SU-DHL-6 (cell line): Measurements from ENCODE around the gene OR11H7.
"Not testable (repeated sequence)": the region's sequence is repeated elsewhere in the genome, so short reads cannot be mapped to it uniquely, and the experiment has no call there.

Source experiments
- H2AFZ ChIP-seq: fragments of 200-600 bp; sonication (generic); 2 replicates; pipeline ENCODE4 v1.6.1; 2014; ENCODE audit warnings: low read depth, mild to moderate bottlenecking, moderate library complexity, mixed read lengths, antibody characterized with exemption, low read length; ENCODE audit not compliant: severe bottlenecking
- H3F3A ChIP-seq: fragments of 200-600 bp; shearing (Covaris generic); 2 replicates; pipeline ENCODE4 v1.6.0; 2016; ENCODE audit warnings: antibody characterized with exemption, mild to moderate bottlenecking; ENCODE audit not compliant: insufficient read depth
- H3K27ac ChIP-seq: fragments of 200-600 bp; sonication (generic); 2 replicates; pipeline ENCODE4 v1.5.1; 2016; ENCODE audit warnings: low read depth, mild to moderate bottlenecking, low read length, moderate library complexity, mixed read lengths
- H3K27me3 ChIP-seq: fragments of 200-600 bp; sonication (generic), shearing (Covaris generic); 2 replicates; pipeline ENCODE4 v1.6.0; 2014; ENCODE audit warnings: mild to moderate bottlenecking, low read length
- H3K36me3 ChIP-seq: fragments of 200-600 bp; sonication (generic); 2 replicates; pipeline ENCODE4 v1.6.1; 2014; ENCODE audit warnings: mild to moderate bottlenecking, low read length, mixed read lengths
- H3K4me2 ChIP-seq: fragments of 300-600, 200-600 bp; shearing (Covaris generic), sonication (generic); 2 replicates; pipeline ENCODE4 v1.6.0; 2014; ENCODE audit warnings: low read length, low read depth, mild to moderate bottlenecking; ENCODE audit not compliant: poor library complexity, severe bottlenecking
- H3K4me3 ChIP-seq: fragments of 200-600 bp; sonication (generic); 2 replicates; pipeline ENCODE4 v1.5.1; 2014; ENCODE audit warnings: antibody characterized with exemption, low read length, mild to moderate bottlenecking, mixed read lengths; ENCODE audit not compliant: insufficient read depth, poor library complexity, severe bottlenecking
- H3K79me2 ChIP-seq: fragments of 200-600 bp; sonication (generic); 2 replicates; pipeline ENCODE4 v1.6.1; 2014; ENCODE audit warnings: mild to moderate bottlenecking, low read length, moderate library complexity; ENCODE audit not compliant: insufficient read depth
- H3K9ac ChIP-seq: fragments of 200-600 bp; sonication (generic); 2 replicates; pipeline ENCODE4 v1.7.0; 2014; ENCODE audit warnings: mild to moderate bottlenecking, low read length
- H3K9me2 ChIP-seq: fragments of 200-600 bp; sonication (generic); replicated peaks from 2 replicates; pipeline ENCODE4 v1.6.1; 2014; ENCODE audit warnings: low read length; ENCODE audit not compliant: insufficient read depth
- H3K9me3 ChIP-seq: fragments of 200-600 bp; sonication (generic); 2 replicates; pipeline ENCODE4 v1.6.1; 2014; ENCODE audit warnings: low read length, mixed read lengths; ENCODE audit not compliant: insufficient read depth
- H4K20me1 ChIP-seq: fragments of 200-600 bp; sonication (generic); 2 replicates; pipeline ENCODE4 v1.6.1; 2014; ENCODE audit warnings: low read depth, mild to moderate bottlenecking, antibody characterized with exemption, low read length, moderate library complexity, mixed read lengths
- CTCF ChIP-seq: fragments of 200-600 bp; sonication (generic); IDR thresholded peaks from one replicate; pipeline ENCODE4 v1.5.1; 2017; ENCODE audit warnings: antibody characterized with exemption, mild to moderate bottlenecking, low read length, moderate library complexity; ENCODE audit not compliant: insufficient read depth, poor library complexity, severe bottlenecking
- EZH2phosphoT487 ChIP-seq: fragments of 200-600 bp; sonication (generic), shearing (Covaris generic); conservative IDR thresholded peaks from 2 replicates; pipeline ENCODE4 v1.6.1; 2018; ENCODE audit warnings: mild to moderate bottlenecking, antibody characterized with exemption, low read length, moderate library complexity, mixed read lengths

The OR11H7 gene

GRCh38 chr14:20194101-20194500, 34.7 kb upstream of the OR11H7 start:
- H2AFZ ChIP-seq: no peak overlapping the region
- no peaks in the 10 kb centered on the region for H3K9me2 ChIP-seq
- H3K9ac ChIP-seq: no peak overlapping the region
- H3K9me3 ChIP-seq: no peaks in the 10 kb centered on the region
- H3K79me2 ChIP-seq: no peaks in the 10 kb centered on the region
- TF ChIP-seq CTCF (no peak), EZH2phosphoT487 (no peak)
- H3K4me2 ChIP-seq: no peak overlapping the region
- H3K36me3 ChIP-seq: no peaks in the 10 kb centered on the region
- no peaks in the 10 kb centered on the region for H3K27me3 ChIP-seq
- H4K20me1 ChIP-seq: no peaks in the 10 kb centered on the region
- H3F3A ChIP-seq: no peaks in the 10 kb centered on the region
- H3K4me3 ChIP-seq: no peak overlapping the region
- no peak overlapping the region for H3K27ac ChIP-seq

GRCh38 chr14:20195170-20195569, 33.6 kb upstream of the OR11H7 start:
- not testable (repeated sequence) for H3K27me3 ChIP-seq, H3F3A ChIP-seq, H3K9me3 ChIP-seq, H3K36me3 ChIP-seq, H3K4me2 ChIP-seq, H3K9me2 ChIP-seq, H3K27ac ChIP-seq, H3K9ac ChIP-seq, H4K20me1 ChIP-seq, H3K79me2 ChIP-seq, H2AFZ ChIP-seq, H3K4me3 ChIP-seq

- TF ChIP-seq EZH2phosphoT487: no peak
- TF ChIP-seq CTCF: no peak
- H3K4me2 ChIP-seq: no peak overlapping the region
- H3K36me3 ChIP-seq: no peaks in the 10 kb centered on the region
- no peaks in the 10 kb centered on the region for H3K79me2 ChIP-seq
- H3K9me2 ChIP-seq: no peaks in the 10 kb centered on the region
- H2AFZ ChIP-seq: no peak overlapping the region
- no peaks in the 10 kb centered on the region for H3K27me3 ChIP-seq
- H3K9ac ChIP-seq: no peak overlapping the region
- no peak overlapping the region for H3K4me3 ChIP-seq
- no peaks in the 10 kb centered on the region for H3F3A ChIP-seq
- no peaks in the 10 kb centered on the region for H4K20me1 ChIP-seq
- H3K9me3 ChIP-seq: no peaks in the 10 kb centered on the region
- no peak overlapping the region for H3K27ac ChIP-seq
Measured at GRCh38 chr14:20195911-20196310, 32.9 kb upstream of the OR11H7 start.

GRCh38 chr14:20197459-20197858, 31.3 kb upstream of the OR11H7 start:
- no peak overlapping the region for H2AFZ ChIP-seq
- H3K79me2 ChIP-seq: no peaks in the 10 kb centered on the region
- H3K27ac ChIP-seq: no peak overlapping the region
- H3K9ac ChIP-seq: no peak overlapping the region
- TF ChIP-seq CTCF (no peak), EZH2phosphoT487 (no peak)
- no peaks in the 10 kb centered on the region for H3K27me3 ChIP-seq
- H3K36me3 ChIP-seq: no peaks in the 10 kb centered on the region
- H3K9me3 ChIP-seq: no peaks in the 10 kb centered on the region
- H3K4me2 ChIP-seq: no peak overlapping the region
- H4K20me1 ChIP-seq: no peaks in the 10 kb centered on the region
- no peaks in the 10 kb centered on the region for H3K9me2 ChIP-seq
- no peaks in the 10 kb centered on the region for H3F3A ChIP-seq
- no peak overlapping the region for H3K4me3 ChIP-seq
